HepG2 (cell line): ENCODE data around the gene SH2D5. TPM values are rescaled to one million over a fixed set of nuclear protein-coding genes. Genes with fewer than 3 reads are reported as not detected.

Source experiments
- ARNT ChIP-seq: fragments of 450-650 bp; IDR thresholded peaks from 2 replicates; pipeline ENCODE4 v1.6.1; 2017
- EHMT2 ChIP-seq: fragments of 200-600 bp; sonication (generic); IDR thresholded peaks from 2 replicates; pipeline ENCODE4 v1.7.0; 2017; ENCODE audit warnings: antibody characterized with exemption, low read depth, low read length, borderline replicate concordance
- EZH2 ChIP-seq: conservative IDR thresholded peaks from 2 replicates; pipeline ENCODE4 v1.6.1; 2012; ENCODE audit warnings: mild to moderate bottlenecking, low read depth, low read length, moderate library complexity
- FOXA3 ChIP-seq: IDR thresholded peaks from 2 replicates; pipeline ENCODE4 v1.6.1; 2016; ENCODE audit warnings: missing genetic modification reagents, missing compliant biosample characterization
- HMGA1 ChIP-seq: sonication (generic); formaldehyde crosslinking; conservative IDR thresholded peaks from 2 replicates; pipeline ENCODE4 v1.4.0; 2020; ENCODE audit warnings: missing genetic modification reagents
- IRF9 ChIP-seq: sonication (generic); formaldehyde crosslinking; IDR thresholded peaks from 2 replicates; pipeline ENCODE4 v1.8.0; 2022; ENCODE audit warnings: missing genetic modification reagents, mild to moderate bottlenecking, borderline replicate concordance
- NCOA1 ChIP-seq: sonication (generic); formaldehyde crosslinking; IDR thresholded peaks from 2 replicates; pipeline ENCODE4 v1.9.0; 2021; ENCODE audit warnings: missing genetic modification reagents
- SNRNP70 ChIP-seq: fragments of 200-400 bp; formaldehyde crosslinking; IDR thresholded peaks from 2 replicates; pipeline ENCODE4 v1.6.1; 2017; ENCODE audit warnings: mild to moderate bottlenecking, low read depth, low read length, moderate library complexity
- SOX13 ChIP-seq, 3 experiments: fragments of 450-650 bp in 1 of 3; sonication (generic) in 1 of 3; formaldehyde crosslinking in 1 of 3; IDR thresholded peaks in 2 of 3; conservative IDR thresholded peaks in 1 of 3; 2 replicates each; pipeline versions ENCODE4 v1.5.0 to v1.6.1; 2016 to 2020; ENCODE audit warnings: antibody characterized with exemption in 1 of 3, mild to moderate bottlenecking in 1 of 3, missing compliant biosample characterization in 1 of 3, missing genetic modification reagents in 1 of 3, moderate library complexity in 1 of 3
- SOX6 ChIP-seq, 2 experiments: fragments of 450-650 bp in 1 of 2; sonication (generic) in 1 of 2; formaldehyde crosslinking in 1 of 2; IDR thresholded peaks; 2 replicates each; pipeline versions ENCODE4 v1.4.0 to v1.6.1; 2017 to 2020; ENCODE audit warnings: antibody characterized with exemption in 1 of 2, mild to moderate bottlenecking in 1 of 2, missing genetic modification reagents in 1 of 2
- TBP ChIP-seq: sonication (generic); formaldehyde crosslinking; IDR thresholded peaks from 2 replicates; pipeline ENCODE4 v1.5.0; 2020; ENCODE audit warnings: missing genetic modification reagents
- TEAD3 ChIP-seq: optimal IDR thresholded peaks from 2 replicates; pipeline ENCODE3; 2016; ENCODE audit warnings: borderline replicate concordance
- TFAP4 ChIP-seq: sonication (generic); IDR thresholded peaks from 2 replicates; pipeline ENCODE4 v1.6.1; 2016; ENCODE audit warnings: low read depth, borderline replicate concordance
- ZBTB43 ChIP-seq: sonication (generic); formaldehyde crosslinking; conservative IDR thresholded peaks from 2 replicates; pipeline ENCODE4 v1.4.0; 2020; ENCODE audit warnings: missing genetic modification reagents
- ZNF282 ChIP-seq: fragments of 450-650 bp; IDR thresholded peaks from 2 replicates; pipeline ENCODE4 v1.6.1; 2018; ENCODE audit not compliant: partially characterized antibody
- ZNF33A ChIP-seq: sonication (generic); formaldehyde crosslinking; IDR thresholded peaks from 2 replicates; pipeline ENCODE4 v1.5.1; 2020; ENCODE audit warnings: missing genetic modification reagents, mild to moderate bottlenecking, moderate library complexity, borderline replicate concordance
- ZSCAN25 ChIP-seq: sonication (generic); formaldehyde crosslinking; IDR thresholded peaks from 2 replicates; pipeline ENCODE4 v1.8.0; 2022; ENCODE audit warnings: mild to moderate bottlenecking, missing genetic modification reagents
- polyA plus RNA-seq, 8 experiments: library from polyadenylated mRNA; depleted of rRNA in 3 of 8; stranded (reverse) in 7 of 8; unstranded in 1 of 8; fragments of >200 nt; fragmentation: Illumina TruSeq in 4 of 8; extraction: Trizol in 4 of 8; gene quantifications; 2 replicates each; pipeline versions ENCODE4 v1.2.1 to v1.2.3, GENCODE V29; 2011 to 2016; ENCODE audit warnings: low read depth in 4 of 8, missing spikeins in 1 of 8, mixed read lengths in 1 of 8; ENCODE audit not compliant: insufficient read depth in 1 of 8
- total RNA-seq, 5 experiments: library from RNA; depleted of rRNA; stranded (reverse); fragments of >200 nt; fragmentation: Illumina TruSeq; extraction: Trizol; gene quantifications; 2 replicates each; pipeline ENCODE4 v1.2.3, GENCODE V29; 2016; ENCODE audit warnings: low read depth in 1 of 5
- TF ChIP-seq, protein P1 (sequence below), 2 experiments: fragments of 450-650 bp in 1 of 2; sonication (generic) in 1 of 2; formaldehyde crosslinking; IDR thresholded peaks; 2 replicates each; pipeline versions ENCODE4 v1.5.0 to v1.8.0; 2020 to 2022; ENCODE audit warnings: mild to moderate bottlenecking in 1 of 2, missing genetic modification reagents in 1 of 2
- TF ChIP-seq, protein P2 (sequence below): sonication (generic); formaldehyde crosslinking; IDR thresholded peaks from 2 replicates; pipeline ENCODE4 v1.4.0; 2020; ENCODE audit warnings: missing genetic modification reagents

Gene SH2D5
- total and polyA plus RNA-seq, 2 of the 13 experiments (the other 11 are each of a cell fraction or from before 2014, with no cell fraction given): 1.2 to 3.4 TPM

DNA sequence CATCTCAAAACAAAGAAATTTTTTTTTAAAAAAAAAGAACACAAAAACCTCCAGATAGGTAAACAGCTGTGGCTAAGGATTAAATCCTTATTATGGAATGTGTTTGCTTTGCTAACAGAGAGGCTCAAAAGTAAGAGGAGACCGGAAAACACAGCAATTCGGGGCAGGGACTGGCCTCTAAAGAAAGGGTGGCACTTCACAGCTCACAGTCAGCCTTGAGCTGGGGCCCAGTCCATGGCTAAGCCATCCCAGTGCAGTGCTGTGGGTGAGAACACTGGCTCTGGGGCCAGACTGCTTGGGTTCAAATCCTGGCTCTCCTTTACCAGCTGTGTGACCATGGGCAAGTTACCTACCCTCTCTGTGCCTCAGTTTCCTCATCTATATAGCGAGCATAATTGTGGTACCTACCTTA is 42.9 kb downstream of the SH2D5 start (continued):
- no peak for TF ChIP-seq IRF9
- TF ChIP-seq EZH2: no peak
- TF ChIP-seq ZSCAN25 (CRISPR knock-in tag): no peak
- no peak for TF ChIP-seq SNRNP70
- no peak for TF ChIP-seq EHMT2
- no peak for TF ChIP-seq ZNF33A (CRISPR knock-in tag)
- TF ChIP-seq ARNT: no peak
- TF ChIP-seq SOX6 (IDR thresholded peaks at IDR 0.05): no peak
- TF ChIP-seq SOX6 (CRISPR knock-in tag; IDR thresholded peaks at IDR 0.05): peak; percentile 90
- no peak for TF ChIP-seq HMGA1
- no peak for TF ChIP-seq SOX13 (IDR thresholded peaks at IDR 0.05)
- peak in 1 of 2 experiments; percentile 80; a peak in 2 of 4 replicates for TF ChIP-seq SOX13 (CRISPR knock-in tag; conservative IDR thresholded peaks at IDR 0.05 in 1 of 2, IDR thresholded peaks at IDR 0.05 in 1 of 2)
- TF ChIP-seq, protein P1, sequence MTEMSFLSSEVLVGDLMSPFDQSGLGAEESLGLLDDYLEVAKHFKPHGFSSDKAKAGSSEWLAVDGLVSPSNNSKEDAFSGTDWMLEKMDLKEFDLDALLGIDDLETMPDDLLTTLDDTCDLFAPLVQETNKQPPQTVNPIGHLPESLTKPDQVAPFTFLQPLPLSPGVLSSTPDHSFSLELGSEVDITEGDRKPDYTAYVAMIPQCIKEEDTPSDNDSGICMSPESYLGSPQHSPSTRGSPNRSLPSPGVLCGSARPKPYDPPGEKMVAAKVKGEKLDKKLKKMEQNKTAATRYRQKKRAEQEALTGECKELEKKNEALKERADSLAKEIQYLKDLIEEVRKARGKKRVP (CRISPR knock-in tag; IDR thresholded peaks at IDR 0.05): no peak
- 0 out of 2 replicates have a peak, but pooled peaks have one; percentile 23 for TF ChIP-seq TFAP4
- no peak for TF ChIP-seq TEAD3
- TF ChIP-seq ZBTB43: no peak
- TF ChIP-seq NCOA1 (CRISPR knock-in tag): no peak
- TF ChIP-seq, protein P2, sequence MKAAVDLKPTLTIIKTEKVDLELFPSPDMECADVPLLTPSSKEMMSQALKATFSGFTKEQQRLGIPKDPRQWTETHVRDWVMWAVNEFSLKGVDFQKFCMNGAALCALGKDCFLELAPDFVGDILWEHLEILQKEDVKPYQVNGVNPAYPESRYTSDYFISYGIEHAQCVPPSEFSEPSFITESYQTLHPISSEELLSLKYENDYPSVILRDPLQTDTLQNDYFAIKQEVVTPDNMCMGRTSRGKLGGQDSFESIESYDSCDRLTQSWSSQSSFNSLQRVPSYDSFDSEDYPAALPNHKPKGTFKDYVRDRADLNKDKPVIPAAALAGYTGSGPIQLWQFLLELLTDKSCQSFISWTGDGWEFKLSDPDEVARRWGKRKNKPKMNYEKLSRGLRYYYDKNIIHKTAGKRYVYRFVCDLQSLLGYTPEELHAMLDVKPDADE: no peak
- TF ChIP-seq TBP (CRISPR knock-in tag): no peak
- peak; percentile 43; the same call in 1 of the 2 replicates for TF ChIP-seq FOXA3 (CRISPR knock-in tag)
- TF ChIP-seq ZNF282: no peak
